GM12891 (cell line): Measurements from ENCODE around the gene PLOD1.

Experiments used
- POLR2A ChIP-seq: IDR thresholded peaks from 2 replicates; pipeline ENCODE4 v1.6.1; 2011; ENCODE audit warnings: low read depth, low read length, control low read depth
- POLR2AphosphoS5 ChIP-seq: IDR thresholded peaks from 2 replicates; pipeline ENCODE4 v1.6.1; 2011; ENCODE audit warnings: low read depth, low read length, control low read depth
- SPI1 ChIP-seq: IDR thresholded peaks from 2 replicates; pipeline ENCODE4 v1.6.1; 2011; ENCODE audit warnings: low read depth, low read length, control low read depth

- TF ChIP-seq POLR2A (no peak), SPI1 (no peak), POLR2AphosphoS5 (no peak)
These were observed 14.9 kb upstream of the PLOD1 start for GRCh38 chr1:11919621-11920020.
